ENCODE measurements around the gene PCBP4. TPM values are rescaled to one million over a fixed set of nuclear protein-coding genes. Genes with fewer than 3 reads are reported as not detected.
A peak's percentile ranks its signal among the peaks of the same experiment; 100 is the strongest.
"Not testable (repeated sequence)": the region's sequence is repeated elsewhere in the genome, so short reads cannot be mapped to it uniquely, and the experiment has no call there.

The PCBP4 gene
- total RNA-seq, 1 donor: 29.4 TPM

DNA sequence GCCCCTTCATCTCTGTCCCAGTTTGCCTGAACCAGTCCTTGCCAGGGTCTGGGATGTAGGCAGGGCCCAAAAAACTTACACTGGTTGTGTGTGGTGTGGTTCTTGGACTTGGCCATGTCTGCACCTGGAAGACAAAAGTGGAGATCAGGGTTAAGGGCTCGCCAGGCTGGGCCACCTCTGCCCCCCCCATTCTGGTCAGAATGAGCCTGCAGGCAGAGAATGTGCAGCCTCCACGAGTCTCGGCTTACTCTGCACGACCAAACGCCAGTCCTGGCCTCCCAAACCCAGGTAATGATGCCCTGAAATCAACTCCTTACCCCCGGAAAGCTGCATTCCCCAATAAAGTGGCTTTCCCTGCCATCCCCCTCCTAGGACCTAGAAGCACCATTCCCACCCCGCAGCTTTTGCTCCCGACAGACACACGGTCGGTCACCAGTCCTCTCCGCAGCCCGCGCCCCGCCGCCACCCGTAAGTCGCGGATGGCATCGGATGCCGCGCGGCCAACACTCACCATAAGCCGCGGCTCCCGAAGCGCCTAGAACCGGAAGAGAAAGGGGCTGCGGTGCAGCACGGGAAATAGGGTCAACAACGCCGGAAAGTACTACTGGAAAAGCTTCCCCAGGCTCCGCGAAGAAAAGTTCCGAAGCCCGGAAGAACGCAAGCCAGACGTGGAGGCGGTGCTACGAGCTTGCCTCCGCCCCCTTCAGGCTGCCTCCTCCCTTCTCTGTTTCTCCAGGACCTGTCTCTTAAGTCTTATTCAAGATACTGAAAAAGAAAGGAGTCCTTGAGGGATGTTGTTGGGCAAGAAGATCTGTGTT lies 28.3 kb upstream of the PCBP4 start, which contains the start of gene RPL29:
RPL29 (minus strand) TSS at position 550 of the 818 bp plus-strand sequence; CDS start at position 116, 434 bp downstream.
- peak within 1 kb of the TSS; percentile 99 for H3K4me3 ChIP-seq (ENCODE audit: low read depth, low read length)
- TF ChIP-seq, protein P1, sequence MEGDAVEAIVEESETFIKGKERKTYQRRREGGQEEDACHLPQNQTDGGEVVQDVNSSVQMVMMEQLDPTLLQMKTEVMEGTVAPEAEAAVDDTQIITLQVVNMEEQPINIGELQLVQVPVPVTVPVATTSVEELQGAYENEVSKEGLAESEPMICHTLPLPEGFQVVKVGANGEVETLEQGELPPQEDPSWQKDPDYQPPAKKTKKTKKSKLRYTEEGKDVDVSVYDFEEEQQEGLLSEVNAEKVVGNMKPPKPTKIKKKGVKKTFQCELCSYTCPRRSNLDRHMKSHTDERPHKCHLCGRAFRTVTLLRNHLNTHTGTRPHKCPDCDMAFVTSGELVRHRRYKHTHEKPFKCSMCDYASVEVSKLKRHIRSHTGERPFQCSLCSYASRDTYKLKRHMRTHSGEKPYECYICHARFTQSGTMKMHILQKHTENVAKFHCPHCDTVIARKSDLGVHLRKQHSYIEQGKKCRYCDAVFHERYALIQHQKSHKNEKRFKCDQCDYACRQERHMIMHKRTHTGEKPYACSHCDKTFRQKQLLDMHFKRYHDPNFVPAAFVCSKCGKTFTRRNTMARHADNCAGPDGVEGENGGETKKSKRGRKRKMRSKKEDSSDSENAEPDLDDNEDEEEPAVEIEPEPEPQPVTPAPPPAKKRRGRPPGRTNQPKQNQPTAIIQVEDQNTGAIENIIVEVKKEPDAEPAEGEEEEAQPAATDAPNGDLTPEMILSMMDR (IDR thresholded peaks at IDR 0.05; ENCODE audit: insufficient read depth, low read depth, low read length): peak; percentile 35
- peak; percentile 97 for DNase-seq (ENCODE audit: low read depth)

DNA sequence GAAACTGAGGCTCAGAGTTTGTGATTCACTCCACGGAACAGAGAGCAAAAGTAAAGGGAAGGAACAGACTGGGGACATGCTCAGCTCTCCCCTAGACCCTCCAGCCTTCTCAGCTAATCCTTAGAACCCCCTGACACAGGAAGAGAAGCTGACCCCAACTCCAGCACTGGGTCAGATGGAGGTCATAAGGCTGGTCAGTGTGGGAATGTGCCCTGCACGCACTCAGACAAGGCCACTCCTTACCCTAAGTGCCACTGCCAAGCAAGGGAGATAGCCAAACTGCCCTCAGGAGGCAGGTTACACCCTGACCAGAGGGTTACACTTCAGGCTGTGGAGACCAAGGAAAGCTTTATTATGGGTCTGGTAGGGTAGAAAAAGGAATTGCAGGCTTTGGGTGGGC lies 27.3 kb upstream of the PCBP4 start:
- no peak for DNase-seq (ENCODE audit: low read depth)
- TF ChIP-seq, protein P1 (IDR thresholded peaks at IDR 0.05; ENCODE audit: insufficient read depth, low read depth, low read length): no peak
- peak overlapping the region; percentile 99 for H3K4me3 ChIP-seq (ENCODE audit: low read depth, low read length)

DNA sequence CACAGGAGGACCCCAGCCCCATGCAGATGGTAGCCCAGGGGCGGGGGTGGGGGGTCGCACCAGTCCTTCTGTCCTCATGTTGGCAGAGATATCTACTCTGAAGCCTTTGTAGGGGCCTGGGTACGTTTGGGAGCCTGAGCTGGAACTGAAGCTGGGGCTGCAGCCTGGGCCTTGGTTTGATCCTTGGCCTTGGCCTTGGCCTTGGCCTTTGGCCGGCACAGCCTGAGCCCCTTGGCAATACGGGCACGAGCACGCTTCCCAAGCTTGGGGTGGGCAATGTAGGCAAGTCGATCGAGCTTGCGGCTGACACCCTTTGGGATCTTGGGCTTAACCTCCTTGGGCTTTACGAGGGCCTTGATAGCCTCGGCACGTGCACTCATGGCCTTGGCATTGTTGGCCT lies 26.4 kb upstream of the PCBP4 start:
- not testable (repeated sequence) for DNase-seq (ENCODE audit: low read depth); H3K4me3 ChIP-seq (ENCODE audit: low read depth, low read length)

DNA sequence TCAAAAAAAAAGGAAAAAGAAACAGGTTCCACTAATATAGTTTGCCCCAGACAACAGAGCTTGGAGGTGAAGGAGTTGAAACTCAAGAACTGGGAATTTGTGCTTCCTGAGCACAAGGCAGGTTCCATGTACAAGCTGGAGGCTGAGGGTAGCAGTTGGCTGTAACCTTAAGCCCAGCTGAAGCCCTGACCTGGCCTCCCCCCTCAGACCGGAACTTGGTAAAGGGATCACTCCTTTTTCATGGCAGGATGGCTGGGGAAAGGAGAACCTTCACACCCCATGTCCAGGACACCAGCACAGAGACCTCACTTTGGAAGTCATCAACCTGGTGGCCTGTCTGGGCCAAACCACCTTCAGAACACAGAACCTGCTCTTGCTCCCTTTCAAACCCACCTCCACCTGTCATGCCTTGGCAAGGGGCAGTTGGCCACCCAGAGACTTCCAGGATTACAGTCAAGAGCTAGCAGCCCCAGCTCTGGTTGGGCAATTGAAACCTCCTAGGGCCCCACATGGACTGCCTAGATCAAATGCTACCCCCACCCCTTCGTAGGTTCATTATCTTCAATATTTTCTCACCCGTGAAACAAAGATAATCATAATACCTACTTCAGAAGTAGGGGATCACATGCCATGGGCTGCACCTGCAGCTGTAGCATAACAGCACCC lies 24.9 kb upstream of the PCBP4 start:
- H3K4me3 ChIP-seq (ENCODE audit: low read depth, low read length): no peak overlapping the region
- TF ChIP-seq, protein P1 (IDR thresholded peaks at IDR 0.05; ENCODE audit: insufficient read depth, low read depth, low read length): no peak
- DNase-seq (ENCODE audit: low read depth): no peak

DNA sequence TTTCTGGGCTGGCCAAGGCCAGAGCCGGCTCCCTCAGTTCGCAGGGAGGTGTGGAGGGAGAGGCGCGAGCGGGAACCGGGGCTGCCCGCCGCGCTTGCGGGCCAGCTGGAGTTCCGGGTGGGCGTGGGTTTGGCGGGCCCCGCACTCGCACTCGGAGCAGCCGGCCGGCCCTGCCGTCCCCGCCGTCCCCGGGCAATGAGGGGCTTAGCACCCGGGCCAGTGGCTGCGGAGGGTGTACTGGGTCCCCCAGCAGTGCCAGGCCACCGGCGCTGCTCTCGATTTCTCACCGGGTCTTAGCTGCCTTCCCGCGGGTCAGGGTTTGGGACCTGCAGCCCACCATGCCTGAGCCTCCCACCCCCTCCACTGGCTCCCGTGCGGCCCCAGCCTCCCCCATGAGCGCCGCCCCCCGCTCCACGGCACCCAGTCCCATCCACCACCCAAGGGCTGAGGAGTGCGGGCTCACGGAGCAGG lies 23.3 kb upstream of the PCBP4 start:
- not testable (repeated sequence) for H3K4me3 ChIP-seq (ENCODE audit: low read depth, low read length); DNase-seq (ENCODE audit: low read depth)

DNA sequence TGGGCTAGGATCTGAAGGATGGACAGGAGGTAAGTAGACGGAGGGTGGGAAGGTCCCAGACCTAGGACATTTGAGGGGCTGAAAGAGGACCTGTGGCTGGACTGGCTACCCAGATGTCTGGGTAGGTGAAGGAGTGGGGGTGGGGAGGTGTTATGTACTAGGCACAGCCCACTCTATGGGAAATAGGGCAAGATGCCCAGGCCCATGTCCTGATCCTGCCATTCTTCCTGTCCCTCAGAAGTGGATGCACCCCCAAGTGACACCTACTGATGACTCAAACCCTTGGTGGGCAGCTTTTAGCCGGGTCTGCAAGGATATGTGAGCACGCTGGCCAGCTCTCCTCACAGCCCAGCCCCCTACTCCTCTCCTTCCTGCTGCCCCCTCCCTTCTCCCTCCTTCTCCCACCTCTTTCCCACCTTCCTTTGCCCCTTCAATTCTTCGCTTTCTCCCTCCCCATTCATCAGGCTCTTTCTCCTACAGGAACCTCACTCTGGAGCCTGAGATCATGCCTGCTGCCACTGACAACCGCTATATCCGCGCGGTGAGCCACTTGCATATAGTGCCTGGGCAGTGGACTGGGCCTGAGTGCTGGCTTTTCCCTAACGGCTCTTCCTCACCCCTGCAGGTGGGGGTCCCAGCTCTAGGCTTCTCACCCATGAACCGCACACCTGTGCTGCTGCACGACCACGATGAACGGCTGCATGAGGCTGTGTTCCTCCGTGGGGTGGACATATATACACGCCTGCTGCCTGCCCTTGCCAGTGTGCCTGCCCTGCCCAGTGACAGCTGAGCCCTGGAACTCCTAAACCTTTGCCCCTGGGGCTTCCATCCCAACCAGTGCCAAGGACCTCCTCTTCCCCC lies 21.3 kb upstream of the PCBP4 start:
- no peak overlapping the region for H3K4me3 ChIP-seq (ENCODE audit: low read depth, low read length)
- TF ChIP-seq, protein P1 (IDR thresholded peaks at IDR 0.05; ENCODE audit: insufficient read depth, low read depth, low read length): no peak
- no peak for DNase-seq (ENCODE audit: low read depth)

DNA sequence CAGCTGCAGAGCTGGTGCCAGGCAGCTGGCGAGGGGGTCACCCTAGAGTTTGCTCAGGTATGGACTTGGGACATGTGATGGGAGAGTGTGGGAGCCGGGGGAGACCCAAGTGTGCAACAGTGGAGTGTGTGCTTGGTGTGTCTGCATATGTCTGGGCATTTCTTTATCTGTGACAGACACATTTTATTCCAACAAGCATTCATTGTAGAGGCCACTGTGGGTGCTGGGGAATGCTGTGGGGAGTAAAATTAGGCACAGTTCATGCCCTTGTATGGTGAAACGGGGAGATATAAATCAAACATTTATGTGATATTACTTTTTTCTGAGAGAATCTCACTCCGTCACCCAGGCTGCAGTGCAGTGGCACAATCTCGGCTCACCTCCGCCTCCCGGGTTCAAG lies 20.3 kb upstream of the PCBP4 start:
- TF ChIP-seq, protein P1 (IDR thresholded peaks at IDR 0.05; ENCODE audit: insufficient read depth, low read depth, low read length): no peak
- H3K4me3 ChIP-seq (ENCODE audit: low read depth, low read length): no peak overlapping the region
- no peak for DNase-seq (ENCODE audit: low read depth)
